Progenitor cell of endocrine pancreas (in vitro differentiated cells): ENCODE measurements around the gene NEUROD1. TPM values are rescaled to one million over a fixed set of nuclear protein-coding genes. Genes with fewer than 3 reads are reported as not detected.
"Not testable (repeated sequence)": the region's sequence is repeated elsewhere in the genome, so short reads cannot be mapped to it uniquely, and the experiment has no call there.

ENCODE experiments used
- DNase-seq: peaks from one replicate; pipeline ENCODE4 v3.0.0; 2021; ENCODE audit warnings: low spot score; ENCODE audit not compliant: unreplicated experiment
- H3K27ac Mint-ChIP-seq: 2 replicates; pipeline ENCODE4 v1.8.0; 2021; ENCODE audit warnings: mild to moderate bottlenecking, moderate library complexity, mixed read lengths
- H3K27me3 Mint-ChIP-seq: 2 replicates; pipeline ENCODE4 v1.8.0; 2021; ENCODE audit warnings: mixed read lengths
- H3K36me3 Mint-ChIP-seq: 2 replicates; pipeline ENCODE4 v1.8.0; 2022; ENCODE audit warnings: mixed read lengths; ENCODE audit not compliant: insufficient read depth
- H3K4me1 Mint-ChIP-seq: 2 replicates; pipeline ENCODE4 v1.8.0; 2021; ENCODE audit warnings: low read depth, mixed read lengths
- H3K4me3 Mint-ChIP-seq: 2 replicates; pipeline ENCODE4 v1.8.0; 2021; ENCODE audit warnings: low read depth, mild to moderate bottlenecking, moderate library complexity, mixed read lengths
- H3K9me3 Mint-ChIP-seq: 2 replicates; pipeline ENCODE4 v1.8.0; 2021; ENCODE audit warnings: low read depth, mixed read lengths
- long read RNA-seq: library from polyadenylated mRNA; unstranded; transcript quantifications from one replicate; pipeline ENCODE4 v2.0.0, GENCODE V29; 2020
- total RNA-seq: library from RNA; stranded (reverse); gene quantifications from 2 replicates; pipeline ENCODE4 v1.2.1, GENCODE V29; 2021
- TF ChIP-seq, protein P1 (sequence below): fragments of 200-600 bp; sonication (generic); IDR thresholded peaks from one replicate; pipeline ENCODE4 v1.5.0; 2021; ENCODE audit warnings: antibody characterized with exemption, mild to moderate bottlenecking; ENCODE audit not compliant: unreplicated experiment

Gene NEUROD1
- total RNA-seq, result 28.6 and 33.3 TPM in 2 replicates
- long read RNA-seq, transcript NEUROD1-201 (2 exons, 2,852 nt), result major isoform, 177 of 215 reads
- long read RNA-seq, partial matches to known transcripts, result 3 of 215 reads
- long read RNA-seq, other reads (novel, unspliced or antisense), result 33 of 215 reads

DNA sequence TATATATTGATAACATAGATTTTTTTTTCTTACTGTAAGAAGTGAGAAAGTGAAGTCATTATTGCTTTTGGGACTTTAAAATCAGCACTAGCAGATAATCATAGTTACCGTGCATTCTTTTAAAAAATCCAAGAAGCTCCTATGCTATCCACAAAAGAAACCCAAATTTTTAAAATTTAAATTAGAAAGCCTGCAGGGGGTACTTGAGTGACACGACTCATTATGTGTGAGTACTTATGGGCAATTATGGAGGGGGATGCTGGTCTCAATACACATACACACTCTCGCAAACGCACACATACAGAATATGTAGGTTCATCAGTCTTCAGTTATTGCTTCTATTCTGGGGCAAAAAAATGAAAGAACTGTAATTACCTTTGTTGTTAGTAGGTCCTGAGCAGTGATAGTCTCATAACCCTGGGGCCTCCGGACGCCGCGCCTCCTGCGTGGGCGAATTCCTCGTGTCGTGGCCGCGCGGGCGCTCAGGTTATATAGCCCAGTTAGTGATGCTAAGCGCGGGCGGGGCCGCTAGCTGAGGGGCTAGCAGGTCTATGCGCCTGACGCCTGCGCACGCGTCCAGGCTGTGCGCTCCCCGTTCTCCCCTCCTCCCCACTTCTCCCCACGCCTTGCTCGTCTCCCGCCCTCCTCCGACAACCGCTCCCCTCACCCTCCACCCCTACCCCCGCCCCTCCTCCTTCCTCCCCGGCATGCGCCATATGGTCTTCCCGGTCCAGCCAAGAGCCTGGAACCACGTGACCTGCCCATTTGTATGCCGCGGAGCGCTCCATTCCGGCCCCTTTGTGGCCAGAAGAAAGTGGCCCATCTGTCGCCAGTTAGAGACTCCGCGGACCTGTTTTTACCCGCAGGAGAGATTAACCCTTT lies at the start of gene NEUROD1:
Gene NEUROD1 (minus strand): TSS at position 463 of the 882 bp plus-strand sequence. CDS start 1,657 bp downstream, outside the sequence.
- DNase-seq, result no peak
- H3K27me3 Mint-ChIP-seq, result peaks cover 89% of the 10 kb centered on the region
- peak within 1 kb of the TSS; percentile 69 for H3K4me3 Mint-ChIP-seq
- H3K4me1 Mint-ChIP-seq, result peaks cover 3% of the 10 kb centered on the region
- peaks cover 1% of the 10 kb centered on the region for H3K36me3 Mint-ChIP-seq
- TF ChIP-seq, protein P1, sequence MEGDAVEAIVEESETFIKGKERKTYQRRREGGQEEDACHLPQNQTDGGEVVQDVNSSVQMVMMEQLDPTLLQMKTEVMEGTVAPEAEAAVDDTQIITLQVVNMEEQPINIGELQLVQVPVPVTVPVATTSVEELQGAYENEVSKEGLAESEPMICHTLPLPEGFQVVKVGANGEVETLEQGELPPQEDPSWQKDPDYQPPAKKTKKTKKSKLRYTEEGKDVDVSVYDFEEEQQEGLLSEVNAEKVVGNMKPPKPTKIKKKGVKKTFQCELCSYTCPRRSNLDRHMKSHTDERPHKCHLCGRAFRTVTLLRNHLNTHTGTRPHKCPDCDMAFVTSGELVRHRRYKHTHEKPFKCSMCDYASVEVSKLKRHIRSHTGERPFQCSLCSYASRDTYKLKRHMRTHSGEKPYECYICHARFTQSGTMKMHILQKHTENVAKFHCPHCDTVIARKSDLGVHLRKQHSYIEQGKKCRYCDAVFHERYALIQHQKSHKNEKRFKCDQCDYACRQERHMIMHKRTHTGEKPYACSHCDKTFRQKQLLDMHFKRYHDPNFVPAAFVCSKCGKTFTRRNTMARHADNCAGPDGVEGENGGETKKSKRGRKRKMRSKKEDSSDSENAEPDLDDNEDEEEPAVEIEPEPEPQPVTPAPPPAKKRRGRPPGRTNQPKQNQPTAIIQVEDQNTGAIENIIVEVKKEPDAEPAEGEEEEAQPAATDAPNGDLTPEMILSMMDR, result no peak
- no peaks in the 10 kb centered on the region for H3K9me3 Mint-ChIP-seq
- H3K27ac Mint-ChIP-seq, result no peak within 1 kb of the TSS

DNA sequence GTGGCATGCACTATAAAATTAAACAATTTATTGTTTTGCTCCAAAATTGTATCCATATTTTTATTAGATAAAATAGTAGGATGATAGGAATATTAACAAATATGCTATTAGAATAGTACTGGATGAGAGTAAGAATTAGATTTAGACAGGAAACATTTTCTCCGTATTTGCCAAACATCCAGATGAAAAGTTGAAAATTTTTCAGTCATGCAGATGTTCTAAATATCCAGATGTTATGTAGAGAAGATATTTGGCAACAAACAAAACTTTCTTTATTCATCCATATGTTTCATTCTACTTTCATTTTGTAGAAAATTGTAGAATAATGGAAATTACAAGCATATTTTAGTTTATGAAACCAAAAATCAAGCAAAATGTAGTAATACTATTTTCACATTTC lies 45.2 kb upstream of the NEUROD1 start:
- H3K4me1 Mint-ChIP-seq, result no peaks in the 10 kb centered on the region
- no peak for DNase-seq
- peaks cover 10% of the 10 kb centered on the region for H3K9me3 Mint-ChIP-seq
- TF ChIP-seq, protein P1, result no peak
- H3K27ac Mint-ChIP-seq, result no peak overlapping the region
- H3K36me3 Mint-ChIP-seq, result no peaks in the 10 kb centered on the region
- peaks cover 12% of the 10 kb centered on the region for H3K27me3 Mint-ChIP-seq
- H3K4me3 Mint-ChIP-seq, result no peak overlapping the region

DNA sequence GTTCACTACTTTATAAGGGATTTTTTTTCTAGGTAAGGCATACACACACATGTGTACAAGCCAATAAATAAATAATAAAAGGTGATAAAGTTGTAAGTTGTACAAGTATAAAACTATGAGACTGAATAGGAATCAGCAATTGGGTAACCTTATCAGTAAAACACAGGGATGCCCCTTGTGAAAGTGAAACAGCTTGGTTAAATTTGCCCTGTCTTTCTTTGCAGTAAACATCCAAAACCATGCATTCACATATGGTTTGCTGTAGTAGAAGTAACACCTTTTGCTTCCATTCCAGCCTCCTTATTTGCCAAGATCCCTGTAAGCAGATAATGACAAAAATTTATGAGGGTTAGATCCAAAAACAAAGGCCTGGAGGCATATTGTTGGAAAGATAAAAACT lies 44.3 kb upstream of the NEUROD1 start:
- Mint-ChIP-seq H3K27me3 (peaks cover 12% of the 10 kb centered on the region), H3K27ac (no peak overlapping the region), H3K4me3 (no peak overlapping the region), H3K4me1 (no peaks in the 10 kb centered on the region), H3K36me3 (no peaks in the 10 kb centered on the region), H3K9me3 (peaks cover 10% of the 10 kb centered on the region)
- TF ChIP-seq, protein P1, result no peak
- DNase-seq, result no peak

DNA sequence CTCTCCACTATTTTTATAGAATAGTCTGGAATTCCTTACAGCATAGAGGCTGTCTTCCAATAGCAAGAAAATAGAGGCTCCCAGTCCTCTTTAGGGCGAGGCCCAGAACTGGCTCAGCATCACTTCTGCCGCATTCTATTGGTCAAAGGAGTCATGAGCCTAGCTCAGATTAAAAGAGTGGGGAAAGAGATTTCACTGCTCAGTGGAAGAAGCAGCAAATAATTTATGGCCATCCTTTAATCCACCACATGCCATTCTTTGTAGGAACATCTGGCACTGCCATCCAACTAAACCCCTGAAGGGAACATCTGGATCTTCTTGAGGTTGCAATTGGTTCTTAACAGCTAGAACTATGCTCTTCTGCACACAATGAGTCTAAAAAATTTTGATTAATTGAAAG lies 43.4 kb upstream of the NEUROD1 start:
- Mint-ChIP-seq H3K9me3 (peaks cover 10% of the 10 kb centered on the region), H3K4me3 (no peak overlapping the region), H3K27ac (no peak overlapping the region), H3K4me1 (no peaks in the 10 kb centered on the region), H3K27me3 (peaks cover 12% of the 10 kb centered on the region), H3K36me3 (no peaks in the 10 kb centered on the region)
- DNase-seq, result no peak
- TF ChIP-seq, protein P1, result no peak

DNA sequence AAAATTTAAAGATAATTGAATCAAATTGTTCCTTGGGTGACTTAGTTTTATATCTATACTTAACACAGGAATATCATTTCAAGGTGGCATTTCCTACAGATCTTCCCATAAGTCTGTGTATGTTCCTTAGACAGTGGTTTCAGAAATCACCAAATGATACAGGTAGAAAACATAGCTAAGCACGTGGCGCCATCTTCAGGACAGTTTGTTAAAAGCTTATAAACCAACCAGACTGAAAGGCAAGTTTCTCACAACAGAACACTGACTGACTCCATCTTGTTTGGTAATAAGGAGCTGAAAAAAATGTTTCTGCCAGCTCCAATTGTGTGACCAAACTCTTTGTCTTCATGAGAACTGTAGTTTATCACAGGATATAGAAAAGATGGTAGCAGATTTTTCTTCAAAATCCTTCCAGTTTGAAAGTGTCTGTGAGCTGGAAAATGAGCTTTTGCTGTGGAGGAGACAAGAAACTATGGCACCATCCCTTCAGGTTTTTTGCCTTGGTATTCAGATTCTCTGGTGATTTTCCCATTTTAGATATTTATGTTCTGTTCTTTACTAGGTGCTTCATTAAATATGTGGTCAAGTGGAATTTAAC lies 34.8 kb upstream of the NEUROD1 start:
- Mint-ChIP-seq H3K9me3 (no peaks in the 10 kb centered on the region), H3K36me3 (no peaks in the 10 kb centered on the region), H3K27ac (no peak overlapping the region), H3K4me1 (no peaks in the 10 kb centered on the region), H3K27me3 (peaks cover 12% of the 10 kb centered on the region), H3K4me3 (no peak overlapping the region)
- DNase-seq, result peak; percentile 60
- TF ChIP-seq, protein P1, result peak; percentile 85

DNA sequence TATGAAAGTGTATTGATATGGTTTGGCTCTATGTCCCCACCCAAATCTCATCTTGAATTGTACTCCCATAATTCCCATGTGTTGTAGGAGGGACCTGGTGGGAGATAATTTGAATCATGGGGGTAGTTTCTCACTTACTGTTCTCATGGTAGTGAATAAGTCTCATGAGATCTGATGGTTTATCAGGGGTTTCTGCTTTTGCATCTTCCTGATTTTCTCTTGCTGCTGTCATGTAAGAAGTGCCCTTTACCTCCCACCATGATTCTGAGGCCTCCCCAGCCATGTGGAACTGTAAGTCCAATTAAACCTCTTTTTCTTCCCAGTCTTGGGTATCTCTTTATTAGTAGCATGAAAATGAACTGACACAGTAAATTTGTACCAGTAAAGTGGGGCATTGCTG lies 30.7 kb upstream of the NEUROD1 start:
- not testable (repeated sequence) for H3K4me1 Mint-ChIP-seq, H3K27me3 Mint-ChIP-seq, H3K27ac Mint-ChIP-seq, H3K36me3 Mint-ChIP-seq, DNase-seq, H3K4me3 Mint-ChIP-seq, H3K9me3 Mint-ChIP-seq

DNA sequence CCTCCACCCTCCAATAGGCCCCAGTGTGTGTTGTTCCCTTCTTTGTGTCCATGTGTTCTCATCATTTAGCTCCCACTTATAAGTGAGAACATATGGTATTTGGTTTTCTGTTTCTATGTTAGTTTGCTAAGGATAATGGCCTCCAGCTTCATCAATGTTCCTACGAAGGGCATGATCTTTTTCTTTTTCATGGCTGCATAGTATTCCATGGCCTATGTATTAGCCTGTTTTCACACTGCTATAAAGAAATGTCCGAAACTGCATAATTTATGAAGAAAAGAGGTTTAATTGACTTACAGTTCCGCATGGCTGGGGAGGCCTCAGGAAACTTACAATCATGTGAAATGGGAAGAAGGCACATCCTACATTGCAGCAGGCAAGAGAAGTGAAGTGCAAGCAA lies 22.2 kb upstream of the NEUROD1 start:
- not testable (repeated sequence) for H3K4me1 Mint-ChIP-seq, H3K4me3 Mint-ChIP-seq, H3K36me3 Mint-ChIP-seq, H3K27me3 Mint-ChIP-seq, DNase-seq, H3K27ac Mint-ChIP-seq
- H3K9me3 Mint-ChIP-seq, result peaks cover 10% of the 10 kb centered on the region
